HG02938 (cell line): ENCODE measurements around the gene MAP2K6.
A peak's percentile ranks its signal among the peaks of the same experiment; 100 is the strongest.

Experiments used
- ATAC-seq: cut with Tn5 transposase; IDR thresholded peaks from one replicate; pipeline ENCODE4 v1.9.1; 2021; ENCODE audit warnings: mild to moderate bottlenecking, moderate library complexity; ENCODE audit not compliant: unreplicated experiment

Gene MAP2K6

DNA sequence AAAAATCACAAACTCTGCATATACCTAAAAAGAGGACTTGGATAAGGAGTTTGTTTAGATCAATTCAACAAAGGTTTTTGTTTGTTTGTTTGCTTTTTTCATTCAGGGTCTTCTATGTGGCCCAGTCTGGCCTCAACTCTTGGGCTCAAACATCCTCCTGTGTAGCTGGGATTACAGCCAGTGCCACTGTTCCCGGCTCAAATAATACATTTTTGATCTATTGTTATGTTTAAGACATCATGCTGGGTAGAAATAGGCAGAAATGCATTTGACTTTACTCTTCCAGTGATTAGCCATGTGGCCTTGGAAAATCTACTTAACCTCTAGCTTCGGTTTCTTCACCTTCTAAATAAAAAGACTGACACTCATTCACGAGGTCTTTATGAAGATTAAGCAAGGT, 11.5 kb downstream of the MAP2K6 start:
- ATAC-seq, result no peak

DNA sequence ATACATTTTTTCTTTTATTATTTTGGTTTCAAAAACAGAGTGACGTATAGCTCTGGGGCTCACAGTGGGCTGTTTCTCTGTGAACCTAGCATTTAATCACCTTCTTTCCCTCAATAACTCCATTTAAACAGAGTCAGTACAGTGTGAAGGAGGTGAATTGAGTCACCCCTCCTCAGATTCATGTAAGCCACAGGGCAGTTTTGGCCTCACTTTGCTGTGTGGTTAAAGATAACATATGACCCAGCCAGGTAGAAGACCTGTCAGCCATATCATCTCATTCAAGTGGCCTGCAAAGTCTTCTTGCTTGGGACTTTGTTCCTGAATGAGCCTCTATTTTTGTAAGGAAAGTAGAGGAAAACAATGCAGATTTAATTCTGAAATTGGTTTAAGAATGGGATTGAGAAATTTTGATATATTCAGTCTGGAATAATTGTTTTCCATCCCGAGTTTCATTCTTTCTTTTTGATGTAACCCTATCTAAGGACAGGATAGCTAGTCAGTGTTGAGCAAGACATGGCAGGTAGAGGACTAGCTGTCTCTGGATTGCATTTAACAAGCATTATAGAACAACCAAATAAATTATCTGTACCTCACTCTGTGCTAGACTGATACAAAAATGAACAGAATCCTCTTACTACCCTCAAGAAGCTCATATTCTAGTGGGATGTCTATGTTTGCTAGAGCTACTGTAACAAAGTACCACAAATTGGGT, 13.1 kb downstream of the MAP2K6 start:
- no peak for ATAC-seq

DNA sequence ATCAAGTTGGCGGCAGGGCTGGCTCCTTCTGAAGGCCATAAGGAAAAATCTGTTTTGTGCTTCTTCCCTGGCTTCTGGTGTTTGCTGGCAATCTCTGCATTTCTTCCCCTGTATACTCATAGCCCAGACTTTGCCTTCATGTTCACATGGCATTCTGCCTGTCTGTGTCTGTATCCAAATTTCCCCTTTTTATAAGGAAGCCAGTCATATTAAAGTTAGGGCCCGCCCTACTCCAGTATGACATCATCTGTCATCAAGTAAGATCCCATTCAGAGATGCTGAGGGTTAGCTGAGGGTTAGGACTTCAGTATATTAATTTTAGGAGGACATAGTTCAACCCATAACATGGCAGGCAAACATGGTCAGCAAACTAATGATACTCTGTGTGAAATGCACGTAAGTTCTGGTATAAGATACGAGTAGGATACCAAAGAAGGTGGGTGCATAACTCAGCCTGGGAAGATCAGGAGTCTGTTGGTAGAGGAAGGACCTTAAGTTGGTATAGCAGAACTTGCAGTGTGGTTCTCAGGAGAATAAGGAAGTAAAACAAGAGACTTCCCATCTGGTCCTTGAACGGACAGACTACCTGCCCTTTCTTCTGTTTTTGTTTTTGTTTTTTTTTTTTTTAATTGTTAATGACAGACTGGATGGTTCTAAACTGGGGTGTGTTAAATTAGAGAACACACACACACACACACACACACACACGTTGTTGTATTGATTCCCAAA, 13.9 kb downstream of the MAP2K6 start:
- ATAC-seq, result no peak

DNA sequence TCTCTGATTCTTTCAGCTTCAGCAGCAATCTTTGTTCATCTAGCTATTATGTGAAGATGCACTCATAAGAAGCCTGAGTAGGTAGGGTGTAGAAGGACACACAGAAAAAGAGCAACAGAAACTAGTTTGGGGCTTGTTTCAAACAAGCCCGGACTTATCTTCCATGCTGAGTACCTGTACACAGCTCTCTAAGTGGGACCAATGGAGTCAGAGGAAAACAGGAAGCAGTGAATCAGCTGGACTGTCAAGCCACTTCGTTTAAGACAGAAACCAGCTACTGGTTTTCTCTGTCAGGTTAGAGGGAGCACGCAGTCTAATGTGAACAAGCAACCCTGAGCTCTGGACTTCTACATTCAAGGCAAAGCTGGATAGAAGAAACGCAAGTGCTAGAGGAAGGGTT, 16.0 kb downstream of the MAP2K6 start:
- ATAC-seq, result no peak

DNA sequence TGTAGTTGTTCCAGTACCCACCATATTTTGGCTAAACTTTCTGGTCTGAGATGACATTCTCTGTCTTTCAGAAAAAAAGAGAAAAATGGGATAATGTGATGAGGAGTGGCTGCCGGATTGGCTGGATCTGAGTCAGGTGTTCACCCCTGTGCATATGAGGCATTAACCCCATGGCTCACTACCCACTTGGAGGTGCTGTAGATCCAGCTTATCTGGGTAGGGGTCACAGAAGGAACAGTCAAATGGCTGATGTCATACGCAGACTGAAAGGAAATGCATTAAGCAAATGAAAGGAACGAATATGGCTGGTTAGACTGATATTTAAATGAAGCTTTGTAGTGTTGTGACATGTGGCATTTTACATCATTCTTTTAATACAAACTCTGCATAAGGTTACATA, 17.3 kb downstream of the MAP2K6 start:
- ATAC-seq, result no peak

DNA sequence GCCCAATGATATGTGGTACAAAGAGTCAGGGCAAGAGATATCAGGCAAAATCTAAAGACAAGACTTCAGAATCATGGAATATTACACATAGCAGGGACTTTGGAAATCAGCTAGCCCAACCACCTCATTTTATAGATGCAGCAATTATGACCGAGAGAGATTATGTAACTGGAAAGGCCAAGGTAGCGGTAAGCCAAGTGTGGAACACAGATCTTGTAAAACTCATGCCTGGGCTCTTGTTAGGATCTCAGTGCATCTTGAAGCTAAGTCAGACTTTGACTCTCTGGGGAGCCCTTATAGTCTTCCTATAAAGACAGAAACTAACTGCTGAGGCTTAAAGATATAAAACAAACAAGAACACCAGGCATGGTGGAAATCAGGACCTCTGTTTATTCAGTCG, 18.6 kb downstream of the MAP2K6 start:
- no peak for ATAC-seq

DNA sequence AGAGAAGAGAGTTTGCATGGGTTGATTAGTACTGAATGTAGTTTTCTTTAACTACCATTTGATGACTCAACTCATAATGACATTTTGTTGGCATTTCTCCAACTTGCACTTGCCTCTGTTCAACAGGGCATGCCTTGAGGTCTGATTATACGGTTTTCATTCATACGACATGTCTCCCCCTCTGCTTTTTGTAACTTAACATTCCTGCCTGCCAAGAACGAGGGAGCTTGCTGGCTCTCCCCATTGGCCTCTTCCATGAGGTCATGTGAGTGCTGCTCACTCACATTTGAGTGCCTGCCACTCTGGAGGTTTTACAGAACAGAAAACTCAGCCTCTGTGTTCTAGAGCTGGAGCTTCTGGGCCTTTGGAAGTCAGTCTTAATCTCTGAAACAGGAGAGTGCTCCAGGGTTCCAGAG, 19.7 kb downstream of the MAP2K6 start:
- no peak for ATAC-seq

DNA sequence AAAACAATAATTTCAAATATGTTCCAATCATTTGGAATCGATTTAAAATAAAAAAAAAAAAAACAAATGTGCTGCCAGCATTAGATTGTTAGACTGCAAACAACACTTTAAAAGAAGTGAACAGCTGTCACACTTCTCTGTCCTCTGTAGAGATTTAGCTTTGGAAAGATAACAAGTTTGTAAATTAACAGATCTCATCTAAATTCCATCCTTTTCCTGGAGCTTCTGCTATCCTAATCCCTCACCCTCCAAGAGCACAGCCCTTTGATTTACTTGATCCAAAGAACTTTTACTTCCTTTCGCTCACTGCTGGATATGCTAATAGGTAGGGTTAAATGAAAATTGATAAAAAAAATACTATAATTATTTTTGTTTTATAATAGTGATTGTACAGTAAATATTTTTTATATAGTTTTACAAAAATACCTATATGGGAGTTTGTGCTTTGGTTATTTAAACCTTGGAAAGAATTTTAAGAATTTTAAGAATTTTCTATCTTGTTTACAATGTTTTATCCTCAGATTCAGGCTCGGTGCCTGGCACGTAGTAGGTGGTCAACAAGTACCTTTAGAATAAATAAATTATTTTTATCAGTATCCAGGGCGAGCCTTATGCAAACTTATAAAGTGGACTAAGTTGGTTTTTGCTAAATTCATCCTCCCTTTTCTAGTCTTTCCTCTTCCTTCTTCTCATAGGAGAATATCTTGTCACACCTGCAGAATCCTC, 21.6 kb downstream of the MAP2K6 start:
- ATAC-seq, result no peak

DNA sequence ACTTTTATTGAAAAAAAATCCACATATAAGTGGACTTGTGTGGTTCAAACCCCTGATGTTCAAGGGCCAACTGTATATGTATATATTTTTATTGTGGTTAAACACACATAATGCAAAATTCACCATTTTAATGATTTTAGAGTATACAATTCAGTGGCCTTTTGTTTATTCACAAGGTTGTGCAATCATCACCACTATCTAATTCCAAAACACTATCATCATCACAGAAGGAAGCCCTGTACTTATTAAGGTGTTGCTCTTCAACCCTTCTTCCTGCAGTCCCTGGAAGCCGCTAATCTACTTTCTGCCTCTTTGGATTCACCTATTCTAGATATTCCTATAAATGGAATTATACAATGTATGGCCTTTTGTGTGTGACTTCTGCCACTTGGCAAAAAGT, 23.0 kb downstream of the MAP2K6 start:
- no peak for ATAC-seq

DNA sequence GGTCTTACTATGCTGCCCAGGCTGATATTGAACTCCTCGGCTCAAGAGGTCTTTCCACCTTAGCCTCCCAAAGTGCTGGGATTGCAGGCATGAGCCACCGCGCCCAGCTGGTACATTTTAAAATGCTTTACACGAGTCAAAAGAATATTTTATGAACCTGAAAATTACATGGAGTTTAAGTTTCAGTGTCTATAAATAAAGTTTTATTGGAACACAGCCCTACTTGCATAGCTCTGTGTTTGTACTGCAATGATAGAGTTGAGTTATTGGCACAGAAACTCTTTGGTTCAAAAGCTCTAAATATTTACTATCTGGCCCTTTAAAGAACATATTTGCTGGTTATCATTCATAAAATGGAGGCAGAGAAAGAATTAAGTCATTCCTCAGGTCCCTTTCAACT, 24.3 kb downstream of the MAP2K6 start:
- ATAC-seq, result no peak

DNA sequence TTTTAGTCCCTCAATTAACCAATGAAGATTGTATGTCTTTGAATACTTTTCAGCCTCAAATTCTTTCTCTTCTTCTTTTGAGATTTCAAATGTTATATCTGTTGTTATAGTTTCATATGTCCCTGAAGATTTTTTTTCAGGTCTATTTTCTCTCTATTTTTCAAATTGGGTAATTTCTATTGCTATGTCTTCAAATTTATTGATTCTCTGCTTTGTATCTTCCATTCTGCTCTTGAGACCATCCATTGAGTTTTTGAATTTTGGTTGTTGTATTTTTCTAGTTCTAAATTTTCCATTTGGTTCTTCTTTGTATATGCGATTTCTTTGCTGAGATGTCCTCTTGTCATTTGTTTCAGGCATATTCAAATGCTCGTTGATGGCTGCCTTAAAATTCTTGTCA, 26.7 kb downstream of the MAP2K6 start:
- ATAC-seq, result no peak

DNA sequence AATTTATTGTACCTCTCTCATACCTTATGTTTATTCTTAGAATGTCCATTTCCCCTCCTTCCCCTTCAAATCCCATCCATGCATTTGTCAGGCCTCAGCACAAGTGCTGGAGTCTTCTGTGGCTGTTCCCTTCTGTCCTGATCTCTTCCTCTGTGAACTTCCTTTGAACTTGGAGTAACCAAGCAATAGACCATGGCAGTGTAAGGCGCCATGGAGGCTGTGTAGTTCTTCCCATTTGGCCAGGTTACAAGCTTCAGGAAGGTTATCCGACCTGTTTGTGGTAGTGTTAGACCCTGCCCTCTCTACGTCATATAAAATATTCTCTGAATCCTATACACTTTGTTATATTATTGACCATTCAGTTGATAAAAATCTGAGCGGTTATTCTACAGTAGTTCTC, 28.6 kb downstream of the MAP2K6 start:
- no peak for ATAC-seq

DNA sequence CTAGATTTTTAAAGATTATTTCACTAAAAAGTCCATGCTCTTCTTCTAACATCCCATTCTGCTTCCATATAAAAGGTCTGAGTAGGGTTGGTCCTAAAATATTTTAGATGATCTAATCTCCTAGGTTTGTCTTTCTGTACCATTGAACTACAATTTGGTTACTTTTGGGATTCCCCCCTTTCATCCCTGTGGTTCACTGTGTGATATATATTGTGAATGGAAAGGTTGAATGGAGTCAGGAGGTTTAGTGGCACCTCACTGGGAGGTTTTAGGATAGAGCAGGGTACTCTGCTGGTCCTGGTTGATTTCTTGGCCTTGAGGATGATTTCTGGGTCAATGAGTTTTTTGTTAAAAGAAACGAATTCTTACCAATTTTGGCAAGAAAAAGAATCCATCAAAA, 29.5 kb downstream of the MAP2K6 start:
- no peak for ATAC-seq

DNA sequence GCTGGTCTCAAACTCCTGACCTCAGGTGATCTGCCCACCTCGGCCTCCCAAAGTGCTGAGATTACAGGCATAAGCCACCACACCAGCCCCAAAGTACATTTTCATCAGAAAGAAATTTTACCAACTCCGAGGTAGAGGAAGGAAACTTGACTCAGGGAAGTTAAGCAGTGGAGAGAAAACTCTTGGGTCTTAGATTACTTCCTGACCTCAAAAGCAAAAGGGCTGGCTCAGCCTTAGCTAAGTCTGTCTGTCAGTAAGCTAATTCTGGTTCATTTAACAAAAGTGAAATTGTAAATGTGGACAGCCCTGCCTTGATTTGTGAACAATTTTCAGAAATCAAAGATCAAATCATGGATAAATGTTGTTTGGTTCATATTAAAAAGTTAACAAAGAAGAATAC, 30.6 kb downstream of the MAP2K6 start:
- ATAC-seq, result no peak

DNA sequence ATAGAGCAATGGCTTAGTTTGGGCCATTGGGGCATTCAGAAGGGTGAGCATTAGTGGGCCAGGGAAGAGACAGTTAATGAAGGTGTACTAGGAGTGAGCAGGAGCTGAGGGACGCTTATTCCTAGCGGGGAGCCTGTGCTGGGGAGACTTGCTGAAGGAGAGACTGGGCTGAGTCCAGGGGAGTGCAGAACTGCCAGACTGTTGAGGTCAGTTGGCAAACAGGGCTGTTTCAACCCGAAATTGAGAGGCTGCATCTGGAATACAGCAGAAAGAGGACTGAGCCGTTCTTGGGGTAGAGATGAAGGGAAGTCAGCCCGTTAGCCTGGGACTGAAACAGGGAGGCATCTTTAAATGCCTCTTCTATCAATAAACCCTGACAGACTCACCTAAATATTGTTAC, 33.2 kb downstream of the MAP2K6 start:
- no peak for ATAC-seq

DNA sequence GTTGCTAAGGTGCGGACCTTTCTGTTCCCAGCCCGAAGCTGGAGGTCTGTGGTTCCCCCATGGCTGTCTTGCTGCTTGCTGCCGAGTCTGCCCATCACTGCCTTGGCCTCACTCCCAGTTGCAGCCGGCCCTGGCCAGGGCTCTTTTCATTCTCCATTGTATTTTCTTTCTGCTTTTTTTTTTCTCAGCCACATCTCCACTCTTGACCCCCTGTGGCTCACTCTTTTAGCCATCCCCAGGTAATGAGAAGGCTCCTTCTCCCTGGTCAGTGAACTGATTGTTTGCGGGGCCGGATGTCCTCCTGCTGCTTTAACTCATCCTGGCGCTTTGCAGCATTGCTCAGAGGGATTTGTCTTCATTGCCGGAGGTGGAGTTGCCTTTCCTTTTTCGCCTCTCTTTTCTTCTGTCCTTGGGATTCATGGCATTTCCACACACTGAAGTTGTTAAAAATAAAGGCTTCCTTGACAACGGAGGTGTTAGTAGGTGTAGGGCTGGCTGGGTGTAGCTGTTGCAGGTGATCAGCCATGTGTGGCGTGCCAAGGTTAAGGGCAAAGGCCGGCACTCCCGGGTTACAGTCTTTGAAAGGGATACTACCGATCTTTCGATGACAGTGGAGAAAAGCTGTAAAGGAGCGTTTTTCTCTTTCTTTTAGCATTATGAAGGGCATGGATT, 34.1 kb downstream of the MAP2K6 start:
- ATAC-seq, result no peak

DNA sequence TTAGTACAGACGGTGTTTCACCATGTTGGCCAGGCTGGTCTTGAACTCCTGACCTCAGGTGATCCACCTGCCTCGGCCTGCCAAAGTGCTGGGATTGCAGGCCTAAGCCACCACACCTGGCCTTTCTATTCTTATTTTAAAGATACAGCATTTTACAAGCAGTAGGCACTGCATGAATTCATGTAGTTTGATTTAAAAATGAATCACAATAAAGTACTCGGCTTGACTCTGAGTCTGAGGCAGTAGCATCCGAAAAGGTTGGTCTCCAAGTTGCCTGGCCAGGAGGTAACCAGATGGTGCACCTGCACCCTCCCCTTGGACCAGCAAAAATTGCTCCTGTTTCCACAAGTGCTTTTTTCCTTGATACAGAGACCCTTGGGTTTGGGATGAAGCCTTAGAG, 35.6 kb downstream of the MAP2K6 start:
- no peak for ATAC-seq

DNA sequence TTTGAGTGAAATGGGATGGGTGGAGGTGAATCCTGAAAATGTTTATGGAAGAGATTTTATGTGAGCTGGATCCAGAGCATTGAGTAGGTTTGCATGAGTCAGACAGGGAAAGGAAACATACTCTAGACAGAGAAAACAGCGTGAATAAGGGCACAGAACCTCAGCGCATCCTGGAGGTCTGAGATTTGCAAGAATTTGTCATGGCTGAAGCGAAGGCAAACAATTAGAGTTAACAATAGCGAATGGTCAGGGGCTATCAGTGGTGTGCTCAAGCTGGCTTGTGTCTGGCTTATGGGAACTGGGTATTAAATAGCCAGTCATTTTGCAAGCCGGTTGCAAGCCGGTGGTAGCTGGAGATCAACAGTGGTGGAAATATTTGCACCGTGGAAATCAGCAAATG, 36.4 kb downstream of the MAP2K6 start:
- ATAC-seq, result no peak

DNA sequence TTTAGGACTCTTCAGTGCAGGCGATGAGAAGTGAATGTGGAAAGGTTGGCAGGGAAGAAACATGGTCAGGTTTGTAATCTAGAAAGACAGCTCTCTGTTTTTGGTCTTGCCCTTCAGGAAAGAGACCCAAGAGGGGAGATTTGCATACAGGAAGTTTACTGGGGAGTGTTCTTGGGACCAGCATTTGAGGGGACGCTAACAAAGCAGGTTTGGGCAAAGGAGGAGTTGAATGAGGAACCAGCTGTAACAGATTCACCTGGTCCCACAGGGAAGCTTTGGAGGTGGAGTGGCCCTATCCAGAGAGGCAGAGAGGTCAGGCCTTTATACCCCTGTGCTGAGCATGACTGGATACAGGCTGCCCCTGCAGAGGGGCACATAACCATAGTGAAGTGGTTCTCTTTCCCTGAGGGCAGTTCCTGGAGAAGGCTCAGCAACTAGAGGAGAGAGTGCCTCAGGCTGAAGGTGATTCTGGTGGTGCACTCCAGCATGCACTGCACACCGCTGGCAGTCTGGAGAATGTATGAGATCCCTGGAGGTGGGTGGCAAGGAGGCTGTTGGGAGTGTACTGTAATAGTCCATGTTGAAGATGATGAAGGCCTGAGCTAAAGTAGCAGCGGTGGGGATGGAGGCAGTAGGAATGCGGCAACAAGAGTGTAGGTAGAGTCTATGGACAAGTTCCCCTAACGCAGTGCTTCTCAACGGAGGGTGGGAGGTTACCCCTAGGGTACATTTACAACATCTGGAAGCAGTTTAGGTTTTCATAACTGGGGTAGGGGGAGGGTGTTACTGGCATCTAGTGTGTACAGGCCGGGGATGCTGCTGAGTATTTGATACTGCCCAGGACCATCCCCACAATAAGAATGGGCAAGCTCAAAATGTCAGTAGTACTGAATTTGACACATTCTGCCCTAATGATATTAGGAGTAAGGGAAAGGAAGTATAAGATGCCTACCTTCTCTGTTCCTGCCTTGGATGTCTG, 37.2 kb downstream of the MAP2K6 start:
- ATAC-seq, result peak; percentile 58

DNA sequence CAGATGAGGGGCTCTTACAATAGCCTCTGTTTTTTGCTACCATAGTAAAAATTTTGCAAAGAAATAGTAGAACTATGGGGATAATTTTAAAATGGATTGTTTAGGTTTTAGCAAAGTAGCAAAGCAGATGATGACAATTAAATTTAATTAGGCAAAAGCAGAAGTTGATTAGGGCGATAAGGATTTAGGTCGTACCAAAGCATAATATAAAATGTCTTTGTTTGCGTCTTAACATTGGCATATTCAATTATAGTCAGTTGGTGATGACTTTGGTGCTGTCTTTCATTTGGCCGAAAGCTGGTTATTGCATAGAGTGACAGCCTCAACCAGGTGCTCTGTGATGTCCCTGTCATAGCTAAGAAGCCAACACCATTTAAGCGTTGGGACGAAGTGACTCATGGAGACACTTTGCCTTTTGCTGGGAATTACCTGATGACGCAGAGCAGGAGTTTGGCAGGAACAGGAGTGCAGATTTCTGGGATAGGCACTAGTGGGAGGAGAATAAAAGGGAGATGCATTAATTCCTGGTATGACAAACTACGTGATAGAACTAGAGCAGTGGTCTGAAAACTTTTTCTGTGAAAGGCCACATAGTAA, 38.3 kb downstream of the MAP2K6 start:
- no peak for ATAC-seq
